NCI-H345 treated with DMSO at 0.1 percent for 48 hours (cell line): ENCODE results near the gene SACS.
"Not testable (repeated sequence)": the region's sequence is repeated elsewhere in the genome, so short reads cannot be mapped to it uniquely, and the experiment has no call there.

ENCODE experiments used
- DNase-seq: peaks from one replicate; lab custom pipeline; 2025; ENCODE audit not compliant: unreplicated experiment; lab: John Stamatoyannopoulos, UW

The SACS gene

DNA sequence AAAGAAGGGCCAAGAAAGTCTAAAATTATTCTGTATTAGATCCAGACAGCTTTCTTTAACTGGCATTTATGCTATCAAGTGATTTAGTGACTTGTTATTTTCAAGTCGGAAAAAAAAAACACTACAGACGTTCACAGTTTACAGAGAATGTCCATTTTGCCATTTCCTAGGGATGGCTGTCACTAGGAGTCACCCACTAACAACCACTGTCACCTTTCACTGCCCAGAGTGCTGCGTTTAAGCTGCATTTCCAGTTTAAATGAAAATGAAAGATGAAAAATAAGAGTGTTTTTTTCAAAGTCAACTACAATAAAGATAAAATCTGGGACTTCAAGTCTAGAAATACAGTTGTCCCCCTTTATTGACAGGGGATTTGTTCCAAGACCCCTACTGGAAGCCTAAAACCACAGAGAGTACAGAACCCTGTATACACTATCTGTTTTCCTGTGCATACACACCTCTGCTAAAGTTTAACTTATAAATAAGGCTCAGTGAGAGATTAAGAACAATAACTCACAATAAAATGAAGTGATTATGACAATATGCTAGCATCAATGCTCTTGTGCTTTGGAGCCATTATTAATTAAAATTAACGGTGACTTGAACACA is 112.5 kb downstream of the SACS start:
- DNase-seq, result no peak

DNA sequence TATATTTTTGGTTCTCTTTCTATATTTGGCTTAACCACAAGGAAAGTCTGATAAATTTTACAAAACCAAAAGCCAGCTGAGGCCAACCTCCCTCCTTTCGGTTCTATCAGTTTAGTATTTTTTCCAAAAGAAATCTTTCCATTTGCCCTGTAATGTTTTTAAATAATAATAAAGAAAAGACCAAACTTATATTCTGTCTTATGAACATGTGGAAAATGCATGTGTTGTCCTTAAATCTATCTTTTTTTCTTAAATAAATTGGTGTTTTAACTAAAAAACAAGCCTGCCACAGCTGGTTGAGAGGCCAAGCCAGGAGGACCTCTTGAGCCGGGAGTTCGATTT is 113.6 kb downstream of the SACS start:
- no peak for DNase-seq

DNA sequence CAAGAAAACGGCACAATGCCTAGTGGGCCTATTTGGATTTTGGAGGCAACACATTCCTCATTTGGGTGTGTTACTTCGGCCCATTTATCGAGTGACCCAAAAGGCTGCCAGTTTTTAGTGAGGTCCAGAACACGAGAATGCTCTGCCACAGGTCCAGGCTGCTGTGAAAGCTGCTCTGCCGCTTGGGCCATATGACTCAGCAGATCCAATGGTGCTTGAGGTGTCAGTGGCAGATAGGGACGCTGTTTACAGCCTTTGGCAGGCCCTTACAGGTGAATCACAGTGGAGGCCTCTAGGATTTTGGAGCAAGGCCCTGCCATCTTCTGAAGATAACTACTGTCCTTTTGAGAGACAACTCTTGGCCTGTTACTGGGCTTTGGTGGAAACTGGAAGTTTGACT is 118.7 kb downstream of the SACS start:
- not testable (repeated sequence) for DNase-seq

DNA sequence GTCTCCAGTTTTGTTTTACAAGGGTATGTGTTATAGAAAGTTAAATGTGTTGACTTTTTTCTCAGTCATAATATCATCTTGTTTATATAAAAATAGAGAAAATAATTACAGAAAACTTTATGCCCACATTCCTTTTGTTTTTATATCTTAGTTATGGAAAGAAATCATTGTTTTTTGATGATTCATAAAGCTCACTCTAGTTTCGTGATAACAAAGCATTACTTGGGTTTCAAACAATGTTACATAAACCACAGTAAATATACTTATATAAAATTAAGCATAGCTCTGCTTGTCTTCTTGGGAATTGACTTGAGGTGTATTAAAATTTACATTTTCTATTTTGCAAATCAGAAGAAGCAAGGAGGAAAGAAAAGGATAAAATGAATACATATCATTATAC is 140.9 kb downstream of the SACS start:
- DNase-seq, result no peak

DNA sequence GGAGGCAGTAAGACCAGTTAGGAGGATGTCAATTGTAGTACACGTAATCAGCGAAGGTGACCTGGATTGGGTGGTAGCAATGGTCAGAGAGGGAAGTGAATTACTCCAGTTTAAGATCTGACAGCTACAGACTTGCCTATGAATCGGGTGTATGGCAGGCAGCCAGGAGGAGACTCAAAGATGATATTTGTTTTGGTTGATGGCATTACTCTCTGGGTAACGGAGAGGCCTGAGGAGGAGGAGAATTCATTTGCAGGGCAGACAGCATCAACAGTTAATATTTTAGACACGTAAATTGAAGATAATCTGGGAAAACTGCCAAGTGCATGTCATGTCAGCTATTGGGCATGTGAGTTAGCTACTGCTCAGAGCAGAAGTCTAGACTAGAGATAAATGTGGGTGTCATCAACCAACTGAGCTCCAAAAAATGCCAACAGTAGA is 143.6 kb downstream of the SACS start:
- DNase-seq, result peak; percentile 1

DNA sequence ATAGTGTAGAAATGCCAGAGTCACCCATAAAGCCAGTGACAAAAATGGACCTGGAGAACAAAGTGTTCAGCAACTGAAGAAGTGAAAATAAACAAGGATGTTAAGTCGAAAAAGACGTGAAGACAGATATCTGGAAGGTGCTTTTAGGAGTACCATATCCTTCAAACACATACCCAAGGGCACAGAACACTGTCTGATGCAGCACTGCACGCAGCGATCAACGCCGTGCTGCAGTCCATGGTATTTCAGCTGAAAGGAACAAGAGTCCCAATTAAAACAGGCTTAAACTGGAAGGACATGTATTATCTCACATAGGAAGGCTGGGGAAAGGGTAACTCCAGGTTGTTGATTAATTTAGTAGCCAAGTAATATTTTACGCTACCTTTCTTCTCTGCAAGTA is 144.5 kb downstream of the SACS start:
- DNase-seq, result no peak

DNA sequence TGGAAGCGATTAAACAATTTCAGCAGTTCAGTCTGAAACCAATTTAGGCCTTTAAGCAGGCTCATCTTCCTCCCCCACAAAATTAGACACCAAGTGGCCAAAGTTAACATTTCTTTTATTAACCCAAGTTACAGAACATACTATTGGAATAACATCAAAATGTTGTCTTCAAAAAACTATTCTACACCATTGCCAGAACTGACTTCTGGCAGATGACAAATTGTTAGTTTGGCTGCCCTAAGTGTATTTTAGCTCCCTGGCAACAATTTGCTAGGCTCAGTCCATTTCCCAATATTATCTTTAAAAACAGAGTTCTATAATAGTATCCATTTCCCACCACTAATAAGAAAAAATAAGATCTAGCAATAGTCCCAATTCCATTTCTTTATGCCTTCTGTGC is 144.9 kb downstream of the SACS start:
- no peak for DNase-seq

DNA sequence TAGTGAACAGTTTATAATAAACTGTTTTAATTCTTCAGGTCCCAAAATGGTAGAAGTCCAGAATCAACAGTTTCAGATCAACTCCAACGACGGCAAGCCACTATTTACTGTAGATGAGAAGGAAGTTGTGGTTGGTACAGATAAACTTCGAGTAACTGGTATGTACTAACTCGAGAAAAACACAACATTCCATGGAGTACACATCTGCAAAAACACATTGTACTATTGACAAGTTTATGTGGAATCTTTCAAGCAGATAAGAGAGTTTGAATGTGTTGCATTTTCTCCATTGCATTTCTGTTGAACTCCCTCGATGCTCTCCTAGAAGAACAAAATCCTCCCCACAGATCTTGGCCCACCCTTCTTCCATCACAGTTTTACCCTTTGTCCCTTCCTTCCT is 154.2 kb downstream of the SACS start:
- no peak for DNase-seq
